Neural progenitor cell (in vitro differentiated cells): ENCODE measurements around the gene GFOD1.

Source experiments
- EZH2 ChIP-seq: fragments of 200-600 bp; sonication (generic); IDR thresholded peaks from 2 replicates; pipeline ENCODE4 v1.6.1; 2017; ENCODE audit warnings: antibody characterized with exemption, mild to moderate bottlenecking, moderate library complexity
- EZH2phosphoT487 ChIP-seq: fragments of 200-600 bp; sonication (generic); IDR thresholded peaks from 2 replicates; pipeline ENCODE4 v1.6.1; 2017; ENCODE audit warnings: antibody characterized with exemption
- TF ChIP-seq, protein P1 (sequence below): fragments of 200-600 bp; sonication (generic); IDR thresholded peaks from 2 replicates; pipeline ENCODE4 v1.5.1; 2017; ENCODE audit warnings: antibody characterized with exemption, mild to moderate bottlenecking

GRCh38 chr6:13415283-13415682, 72.1 kb downstream of the GFOD1 start:
- TF ChIP-seq, protein P1, sequence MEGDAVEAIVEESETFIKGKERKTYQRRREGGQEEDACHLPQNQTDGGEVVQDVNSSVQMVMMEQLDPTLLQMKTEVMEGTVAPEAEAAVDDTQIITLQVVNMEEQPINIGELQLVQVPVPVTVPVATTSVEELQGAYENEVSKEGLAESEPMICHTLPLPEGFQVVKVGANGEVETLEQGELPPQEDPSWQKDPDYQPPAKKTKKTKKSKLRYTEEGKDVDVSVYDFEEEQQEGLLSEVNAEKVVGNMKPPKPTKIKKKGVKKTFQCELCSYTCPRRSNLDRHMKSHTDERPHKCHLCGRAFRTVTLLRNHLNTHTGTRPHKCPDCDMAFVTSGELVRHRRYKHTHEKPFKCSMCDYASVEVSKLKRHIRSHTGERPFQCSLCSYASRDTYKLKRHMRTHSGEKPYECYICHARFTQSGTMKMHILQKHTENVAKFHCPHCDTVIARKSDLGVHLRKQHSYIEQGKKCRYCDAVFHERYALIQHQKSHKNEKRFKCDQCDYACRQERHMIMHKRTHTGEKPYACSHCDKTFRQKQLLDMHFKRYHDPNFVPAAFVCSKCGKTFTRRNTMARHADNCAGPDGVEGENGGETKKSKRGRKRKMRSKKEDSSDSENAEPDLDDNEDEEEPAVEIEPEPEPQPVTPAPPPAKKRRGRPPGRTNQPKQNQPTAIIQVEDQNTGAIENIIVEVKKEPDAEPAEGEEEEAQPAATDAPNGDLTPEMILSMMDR = no peak
- TF ChIP-seq EZH2 = no peak
- no peak for TF ChIP-seq EZH2phosphoT487
